SU-DHL-6 (cell line): ENCODE data around the gene RASSF5.

ENCODE experiments used
- CTCF ChIP-seq: fragments of 200-600 bp; sonication (generic); IDR thresholded peaks from one replicate; pipeline ENCODE4 v1.5.1; 2017; ENCODE audit warnings: antibody characterized with exemption, mild to moderate bottlenecking, low read length, moderate library complexity; ENCODE audit not compliant: insufficient read depth, poor library complexity, severe bottlenecking
- EZH2phosphoT487 ChIP-seq: fragments of 200-600 bp; sonication (generic), shearing (Covaris generic); conservative IDR thresholded peaks from 2 replicates; pipeline ENCODE4 v1.6.1; 2018; ENCODE audit warnings: mild to moderate bottlenecking, antibody characterized with exemption, low read length, moderate library complexity, mixed read lengths

- TF ChIP-seq CTCF (no peak), EZH2phosphoT487 (no peak)
These were observed 5.5 kb upstream of the RASSF5 start for GRCh38 chr1:206501881-206502280.
